HG03196 (cell line): Measurements from ENCODE around the gene CABP7.

ENCODE experiments used
- ATAC-seq: cut with Tn5 transposase; IDR thresholded peaks from one replicate; pipeline ENCODE4 v1.9.1; 2021; ENCODE audit not compliant: unreplicated experiment

Gene CABP7

DNA sequence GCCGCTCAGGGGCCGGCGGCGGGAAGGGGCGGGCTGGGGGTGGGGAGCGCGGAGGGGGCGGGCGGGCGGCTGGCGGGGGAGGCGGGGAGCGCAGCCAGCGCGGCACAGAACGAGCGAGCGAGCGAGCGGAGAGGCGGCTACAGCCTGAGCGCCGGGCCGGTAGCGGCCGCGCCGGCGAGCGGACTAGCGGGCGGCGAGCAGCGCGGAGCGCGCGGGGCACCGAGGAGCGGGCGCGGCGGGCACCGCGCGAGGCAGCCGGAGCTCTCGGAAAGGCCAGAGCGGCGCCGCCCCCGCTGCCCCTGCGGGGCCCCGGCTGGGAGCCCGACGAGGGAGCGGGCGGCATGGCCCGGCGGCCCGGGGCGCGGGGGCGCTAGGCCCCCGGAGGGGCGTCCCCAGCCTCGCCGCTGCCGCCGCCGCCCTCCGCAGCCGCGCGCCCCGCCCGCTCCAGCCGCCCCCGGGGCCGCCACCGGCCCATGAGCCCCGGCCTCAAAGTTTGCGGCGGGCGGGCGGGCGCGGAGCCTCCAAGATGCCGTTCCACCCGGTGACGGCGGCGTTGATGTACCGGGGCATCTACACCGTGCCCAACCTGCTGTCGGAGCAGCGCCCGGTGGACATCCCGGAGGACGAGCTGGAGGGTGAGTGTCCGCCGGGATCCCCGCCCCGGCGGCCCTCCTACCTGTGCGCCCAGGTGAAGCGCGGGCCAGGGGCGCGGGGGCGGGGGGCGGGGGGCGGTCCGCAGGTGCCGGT is at the start of gene CABP7:
TSS of gene CABP7 (plus strand) at position 105 of the 747 bp plus-strand sequence. CDS start at position 527, 422 bp downstream.
- ATAC-seq, result no peak

DNA sequence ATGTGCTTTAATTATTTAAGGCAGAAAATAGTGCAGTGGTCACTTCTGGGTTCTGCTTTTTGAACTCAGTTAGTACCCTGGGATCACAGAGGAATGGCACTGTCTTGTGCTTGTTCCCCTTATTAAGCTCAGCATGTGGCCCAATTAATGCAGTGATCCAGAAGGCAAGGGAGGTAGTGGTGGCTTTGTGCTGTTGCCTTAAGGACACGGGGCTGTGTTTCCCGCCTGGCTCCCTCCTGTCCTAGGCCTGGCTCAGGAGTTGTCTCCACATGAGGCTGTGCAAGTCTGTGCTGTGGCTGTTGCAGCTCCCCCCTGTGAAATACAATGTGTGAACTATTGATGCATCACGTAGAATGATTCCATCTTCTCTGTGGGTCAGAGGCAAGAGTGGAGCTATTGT is 49.2 kb upstream of the CABP7 start:
- ATAC-seq, result no peak

- no peak for ATAC-seq
These were observed 46.3 kb upstream of the CABP7 start for GRCh38 chr22:29673361-29674066.

DNA sequence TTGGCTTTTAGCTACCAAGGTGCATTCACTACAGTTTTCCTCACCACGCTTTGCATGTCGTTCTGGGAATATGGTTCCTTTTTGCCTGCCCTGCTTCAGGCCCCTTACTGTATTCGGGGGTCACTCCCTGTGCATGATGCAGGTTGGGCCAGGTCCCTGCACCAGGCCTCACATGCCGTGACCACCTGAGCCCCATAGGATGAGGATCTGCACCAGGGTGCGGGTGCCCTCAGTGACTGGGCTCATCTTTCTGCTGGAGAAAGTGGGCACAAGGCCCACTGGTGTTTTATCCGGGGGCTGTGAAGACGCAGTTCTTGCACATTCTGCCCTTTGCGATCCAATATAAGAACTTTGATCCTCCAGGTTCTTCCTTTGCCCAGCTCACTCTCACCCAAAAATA is 45.7 kb upstream of the CABP7 start:
- no peak for ATAC-seq

- ATAC-seq, result no peak
These were observed 40.5 kb upstream of the CABP7 start for GRCh38 chr22:29679316-29679715.

GRCh38 chr22:29683536-29683935 is 36.3 kb upstream of the CABP7 start:
- ATAC-seq, result no peak

DNA sequence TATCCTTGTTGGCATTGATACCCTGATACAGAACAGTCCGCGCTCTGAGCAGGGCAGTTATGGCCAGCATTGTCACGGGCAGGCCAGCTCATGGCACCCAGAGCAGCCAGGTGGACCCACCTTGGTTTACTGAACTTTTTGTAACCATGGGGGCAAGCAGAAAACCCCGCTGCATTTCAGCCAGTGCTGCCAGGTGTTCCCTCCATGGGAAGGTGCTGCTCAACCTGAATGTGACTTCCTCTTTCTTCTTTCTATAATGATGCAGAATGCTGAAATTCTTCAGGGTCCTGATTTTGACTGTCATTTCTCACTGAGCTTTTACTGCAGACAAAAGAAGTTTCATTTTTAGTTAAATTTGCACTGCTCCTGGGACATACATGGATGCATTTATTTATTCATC is 35.6 kb upstream of the CABP7 start:
- ATAC-seq, result no peak

- ATAC-seq, result no peak
These were observed 30.5 kb upstream of the CABP7 start for GRCh38 chr22:29689206-29689879.

- no peak for ATAC-seq
These were observed 30.0 kb upstream of the CABP7 start for GRCh38 chr22:29689880-29690213.

- no peak for ATAC-seq
These were observed 29.3 kb upstream of the CABP7 start for GRCh38 chr22:29690476-29690875.

DNA sequence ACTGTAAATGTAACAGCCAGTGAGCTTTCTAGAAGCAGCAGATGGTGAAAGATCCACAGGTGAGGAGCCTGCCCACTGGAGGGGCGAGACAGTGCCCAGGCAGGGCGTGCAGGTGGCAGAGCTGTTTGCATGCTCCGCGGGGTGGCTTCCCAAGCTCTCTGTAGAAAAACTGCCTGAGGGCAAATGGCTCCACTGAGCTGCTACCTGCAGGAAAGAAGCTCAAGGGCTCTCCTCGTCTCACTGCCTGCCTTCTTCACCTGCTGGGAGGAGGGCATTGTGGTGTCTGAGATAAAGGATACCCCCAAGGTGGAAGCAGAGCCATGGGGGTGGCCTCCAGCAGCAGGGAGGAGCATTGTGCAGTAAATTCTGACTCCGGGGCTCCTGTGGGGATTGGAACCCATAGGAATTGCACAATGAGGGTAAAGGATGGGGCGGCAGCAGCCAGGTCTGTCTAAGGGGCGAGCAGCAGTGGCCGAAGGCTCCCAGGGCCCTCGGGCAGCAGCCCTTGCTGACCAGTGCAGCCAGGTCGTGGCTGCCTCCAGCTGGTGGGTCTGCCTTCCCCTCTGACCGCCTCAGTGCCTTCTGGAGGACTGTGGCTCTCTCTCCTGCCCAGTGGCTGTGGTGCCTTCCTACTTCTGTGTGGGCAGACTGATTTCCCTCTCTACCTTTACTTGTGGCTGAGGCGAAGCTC is 28.0 kb upstream of the CABP7 start:
- ATAC-seq, result no peak

DNA sequence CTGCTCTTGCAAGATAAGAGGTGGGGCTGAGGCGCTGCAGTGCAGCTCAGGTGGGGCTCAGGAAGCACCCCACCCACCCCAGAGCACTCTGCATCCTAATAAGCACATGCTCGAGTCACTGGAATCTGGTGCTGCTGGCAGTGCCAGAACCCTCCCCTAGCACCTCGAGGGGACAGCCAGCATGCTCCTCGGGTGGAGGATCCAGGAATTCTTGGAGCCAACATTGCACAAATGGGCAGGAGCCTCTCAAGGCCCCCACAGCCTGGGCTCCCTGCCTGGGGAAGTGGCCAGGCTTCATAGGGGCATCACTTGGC is 27.5 kb upstream of the CABP7 start:
- no peak for ATAC-seq

GRCh38 chr22:29693161-29693560 is 26.6 kb upstream of the CABP7 start:
- no peak for ATAC-seq

- ATAC-seq, result no peak
These were observed 26.1 kb upstream of the CABP7 start for GRCh38 chr22:29693671-29694070.

DNA sequence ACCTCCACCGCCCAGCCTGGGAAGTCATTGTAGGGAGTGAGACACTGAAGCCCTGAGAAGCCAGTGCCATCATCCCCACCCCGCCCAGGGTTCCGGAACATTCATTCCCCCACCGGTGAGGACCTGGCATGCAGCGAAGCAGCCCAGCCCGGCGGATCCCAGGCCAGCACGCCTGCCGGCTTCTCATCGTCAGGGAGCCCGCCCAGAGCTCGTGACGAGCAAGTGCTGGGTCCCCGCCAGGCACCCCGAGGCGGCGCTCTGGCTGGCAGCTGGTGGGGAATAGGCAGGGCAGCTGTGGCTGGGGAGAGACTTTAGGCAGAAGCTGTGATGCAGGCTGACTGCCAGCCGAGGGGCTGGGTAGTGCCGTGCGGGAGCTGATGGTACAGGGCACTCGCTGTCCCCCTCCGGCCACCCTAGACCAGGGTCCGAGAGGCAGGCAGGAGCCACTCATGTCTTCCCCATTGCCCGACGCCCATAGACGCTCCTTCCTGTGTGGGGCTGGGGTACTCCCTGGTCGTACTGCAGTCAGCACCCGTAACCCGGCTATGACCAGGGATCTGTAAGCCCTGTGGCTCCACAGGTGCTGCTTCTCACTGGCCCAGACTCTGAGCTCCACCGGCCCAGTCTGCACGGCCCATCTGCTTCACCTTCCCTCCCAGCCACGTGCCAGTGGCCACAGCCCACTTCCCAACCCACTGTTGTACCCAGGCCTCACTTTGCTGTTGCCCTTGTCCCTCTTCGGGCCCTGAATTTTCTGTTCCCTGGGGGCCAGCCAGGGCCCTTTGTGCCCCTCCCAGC is 24.5 kb upstream of the CABP7 start:
- no peak for ATAC-seq

GRCh38 chr22:29697853-29698598 is 21.8 kb upstream of the CABP7 start:
- no peak for ATAC-seq

DNA sequence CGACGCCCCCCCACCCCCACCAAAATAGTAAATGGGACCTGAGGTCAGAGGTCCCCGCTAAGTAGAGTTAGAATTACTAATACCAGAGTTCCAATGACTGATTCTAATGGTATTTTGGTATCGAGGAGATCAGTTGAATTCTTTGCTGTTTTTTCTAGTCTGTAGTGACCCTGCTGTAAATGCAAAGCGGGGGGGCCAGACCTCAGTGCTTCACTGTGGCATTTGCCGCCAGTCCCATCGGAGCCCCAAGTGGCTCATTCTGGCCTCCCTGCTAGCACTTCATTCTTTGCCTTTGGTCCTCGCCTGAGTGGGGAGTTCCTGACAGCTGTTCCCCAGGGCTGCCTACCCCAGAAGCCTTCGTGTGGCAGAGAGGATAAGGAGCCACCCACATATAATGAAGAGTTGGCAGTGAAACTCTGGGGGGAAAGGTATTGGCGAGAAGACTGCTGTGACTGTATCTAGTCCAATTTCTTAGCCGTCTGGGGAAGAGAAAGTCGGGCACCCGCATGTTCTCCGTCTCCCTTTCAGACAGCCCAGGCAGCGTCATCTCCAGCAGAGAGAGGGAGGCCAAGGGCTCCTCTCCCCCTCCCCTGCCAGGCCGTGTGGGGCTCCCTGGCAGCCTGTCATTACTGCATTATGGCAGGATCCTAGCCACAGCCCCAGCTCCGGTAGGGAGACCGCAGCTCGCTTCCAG is 19.4 kb upstream of the CABP7 start:
- no peak for ATAC-seq

- ATAC-seq, result no peak
These were observed 19.0 kb upstream of the CABP7 start for GRCh38 chr22:29700900-29701154.

DNA sequence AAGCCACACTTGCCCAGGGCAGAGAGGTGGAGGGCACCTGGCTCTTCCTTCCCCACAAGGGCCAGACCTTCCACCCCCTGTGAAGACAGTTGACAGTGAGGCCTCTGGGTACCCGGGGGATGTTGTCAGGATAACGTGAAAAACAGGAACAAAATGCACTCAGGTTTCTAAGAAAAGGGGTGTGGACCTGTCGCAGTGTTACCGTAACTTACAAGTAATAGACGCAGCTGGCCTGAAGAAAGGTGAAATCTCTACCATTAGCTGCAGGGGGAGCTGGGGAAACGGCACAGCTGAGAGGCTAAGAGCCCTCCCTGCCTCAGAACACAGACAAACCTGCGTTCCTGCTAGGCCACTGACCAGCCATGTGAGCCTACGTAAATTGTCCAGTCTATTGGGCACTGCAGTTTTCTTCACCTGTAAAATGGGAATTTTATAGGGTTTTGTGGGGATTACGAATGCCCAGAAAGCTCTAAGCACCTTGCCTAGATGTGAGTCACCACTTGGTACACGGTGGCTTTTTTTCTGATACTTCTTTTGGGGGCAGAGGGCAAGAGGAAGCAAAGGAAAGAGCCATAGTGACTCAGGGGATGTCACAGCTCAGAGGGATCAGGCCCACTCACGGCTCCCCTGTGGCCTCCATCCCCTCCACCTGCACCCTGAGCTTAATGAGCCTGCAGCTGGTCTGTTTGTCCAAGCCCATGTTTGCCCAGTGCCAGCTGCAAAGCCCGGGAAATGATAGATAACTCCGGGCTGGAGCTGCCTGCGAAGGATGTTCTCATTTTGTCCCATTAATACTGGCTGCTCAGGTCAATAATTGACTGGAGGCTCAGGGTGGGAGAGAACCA is 18.4 kb upstream of the CABP7 start:
- ATAC-seq, result no peak
